ENCODE data around the gene MYO5A.
"Not testable (repeated sequence)": the region's sequence is repeated elsewhere in the genome, so short reads cannot be mapped to it uniquely, and the experiment has no call there.

- not testable (repeated sequence) for TF ChIP-seq CTCF (tag by site-specific recombination; IDR thresholded peaks at IDR 0.05); ZBTB8A (tag by site-specific recombination; IDR thresholded peaks at IDR 0.05); ZNF10 (tag by site-specific recombination; IDR thresholded peaks at IDR 0.05); ZNF132 (tag by site-specific recombination; IDR thresholded peaks at IDR 0.05; ENCODE audit: borderline replicate concordance); ZNF658 (tag by site-specific recombination; IDR thresholded peaks at IDR 0.05); ZNF747 (tag by site-specific recombination; IDR thresholded peaks at IDR 0.05); GLI4 (tag by site-specific recombination; IDR thresholded peaks at IDR 0.05)
Observed at GRCh38 chr15:52512869-52513268, 15.8 kb downstream of the MYO5A start.

All from HEK293 (cell line).